Left renal cortex interstitium (tissue), 4 donors: Measurements from ENCODE around the gene ERN2. TPM values are rescaled to one million over a fixed set of nuclear protein-coding genes. Genes with fewer than 3 reads are reported as not detected.
"Not testable (repeated sequence)": the region's sequence is repeated elsewhere in the genome, so short reads cannot be mapped to it uniquely, and the experiment has no call there.

ENCODE experiments used
- DNase-seq, 4 donors: peaks; one replicate each; pipeline ENCODE4 v3.0.0-alpha.2; 2013; ENCODE audit warnings: low read depth in 4 of 4, low spot score in 2 of 4, missing footprints in 1 of 4
- polyA plus RNA-seq, 4 donors: library from polyadenylated mRNA; unstranded; fragments of 120-200 nt; gene quantifications; one replicate each; pipeline ENCODE4 v1.2.1, GENCODE V29; 2013; ENCODE audit not compliant: insufficient read length in 4 of 4

The ERN2 gene
- polyA plus RNA-seq, 4 donors = 0.51 to 1.1 (median 0.77) TPM

DNA sequence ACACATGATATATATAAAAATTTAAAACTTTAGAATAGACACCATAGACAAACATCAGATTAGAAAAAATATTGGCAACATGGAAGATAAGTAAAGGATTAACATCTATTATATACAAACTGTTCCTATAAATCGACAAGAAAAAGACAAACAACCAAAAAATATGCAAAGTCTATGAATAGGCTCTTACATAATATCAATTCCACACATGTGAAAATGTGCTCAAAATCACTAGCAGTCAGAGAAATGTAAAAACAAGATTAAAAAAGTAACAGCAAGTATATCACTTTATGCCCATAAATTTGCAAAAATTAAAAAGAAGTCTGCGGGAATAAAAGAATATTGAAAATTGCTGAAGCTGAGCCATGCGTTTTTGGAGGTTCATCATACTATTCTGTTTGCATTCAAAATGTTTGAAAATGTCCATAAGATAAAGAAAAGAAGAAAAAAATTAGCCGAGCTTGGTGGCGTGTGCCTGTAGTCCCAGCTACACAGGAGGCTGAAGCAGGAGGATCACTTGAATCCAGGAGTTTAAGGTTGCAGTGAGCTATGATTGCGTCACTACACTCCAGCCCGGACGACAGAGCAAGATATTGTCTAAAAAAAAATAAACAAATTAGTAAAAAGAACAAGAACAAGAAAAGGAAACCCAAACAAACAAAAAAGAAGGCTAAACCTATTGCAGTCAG, 11.2 kb upstream of the ERN2 start:
- no peak for DNase-seq

GRCh38 chr16:23722613-23723240, 9.7 kb upstream of the ERN2 start:
- not testable (repeated sequence) for DNase-seq

- no peak for DNase-seq
These were observed 3.5 kb upstream of the ERN2 start for GRCh38 chr16:23716484-23716883.

GRCh38 chr16:23711785-23712184, 1.2 kb downstream of the ERN2 start:
- DNase-seq = no peak

DNA sequence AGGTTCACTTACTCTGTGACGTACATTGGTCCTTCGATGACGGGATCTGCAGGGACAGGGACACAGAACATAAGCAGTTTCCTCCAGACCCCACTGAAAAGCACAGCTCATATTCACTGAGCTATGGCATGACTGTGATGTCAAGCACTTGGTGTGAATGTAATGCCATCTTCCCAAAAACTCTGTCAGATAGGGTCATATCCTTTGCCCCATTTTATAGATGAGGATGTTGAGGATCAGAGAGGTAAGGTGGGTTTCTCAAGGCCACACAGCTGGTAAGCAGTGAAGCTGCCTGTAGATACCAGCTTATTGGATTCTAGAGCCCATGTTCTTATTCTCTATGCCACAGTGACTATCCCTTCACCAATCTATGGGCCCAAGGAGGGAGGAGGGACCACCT, 2.5 kb downstream of the ERN2 start:
- no peak for DNase-seq

DNA sequence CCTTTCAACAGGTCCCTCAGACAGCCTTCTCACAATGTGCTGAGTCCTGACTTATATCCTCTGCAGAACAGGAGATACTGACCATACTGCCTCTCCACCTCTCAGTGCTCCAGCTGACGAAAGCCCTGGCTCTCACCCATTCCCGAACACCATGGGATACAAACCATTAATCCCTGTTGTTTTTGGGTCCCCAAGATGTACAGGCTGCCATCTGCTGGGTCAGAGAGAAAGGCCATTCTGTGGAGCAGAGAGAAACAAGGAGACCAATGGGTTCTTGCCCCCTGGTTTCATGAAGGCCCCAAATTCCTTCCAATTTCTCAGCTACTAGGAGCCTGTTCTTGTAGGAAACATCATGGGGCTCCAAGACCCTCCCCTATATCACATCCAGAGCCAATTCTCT, 3.0 kb downstream of the ERN2 start:
- DNase-seq = no peak

GRCh38 chr16:23709536-23709935, 3.5 kb downstream of the ERN2 start:
- DNase-seq = no peak

- DNase-seq = no peak
These were observed 6.6 kb downstream of the ERN2 start for GRCh38 chr16:23706439-23706838.

DNA sequence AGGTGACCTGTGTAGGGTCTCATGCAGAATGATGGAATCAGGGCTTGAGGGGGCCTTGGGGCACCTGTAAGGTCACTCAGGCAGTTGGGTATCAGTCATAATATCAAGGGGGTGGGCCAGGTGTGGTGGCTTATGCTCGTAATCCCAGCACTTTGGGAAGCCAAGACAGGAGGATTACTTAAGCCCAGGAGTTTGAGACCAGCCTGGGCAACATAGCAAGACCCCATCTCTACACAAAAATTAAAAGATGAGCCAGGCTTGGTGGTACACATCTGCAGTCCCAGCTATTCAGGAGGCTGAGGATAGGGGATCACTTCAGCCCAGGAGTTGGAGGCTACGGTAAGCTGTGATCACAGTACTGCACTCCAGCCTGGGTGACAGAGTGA, 7.5 kb downstream of the ERN2 start:
- no peak for DNase-seq

- DNase-seq = no peak
These were observed 8.1 kb downstream of the ERN2 start for GRCh38 chr16:23704772-23705516.

DNA sequence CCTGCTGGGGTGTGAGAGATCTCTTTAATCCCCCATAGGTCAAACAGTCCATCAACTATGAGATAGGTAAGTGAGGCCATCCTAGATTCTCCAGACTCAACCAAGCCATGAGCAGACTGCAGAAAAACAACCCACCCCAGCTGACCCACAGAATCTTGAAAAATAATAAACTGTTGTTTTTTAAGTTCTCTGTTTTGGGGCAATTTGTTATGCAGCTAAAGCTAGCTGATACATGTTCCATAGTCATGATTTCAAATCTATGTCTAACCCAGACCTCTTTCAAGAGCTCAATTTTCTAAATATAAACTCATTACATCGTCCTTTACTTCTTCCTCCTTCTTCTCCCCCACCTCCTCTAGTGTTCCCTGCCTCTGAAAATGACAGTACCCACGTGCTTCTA, 10.1 kb downstream of the ERN2 start:
- DNase-seq = no peak

DNA sequence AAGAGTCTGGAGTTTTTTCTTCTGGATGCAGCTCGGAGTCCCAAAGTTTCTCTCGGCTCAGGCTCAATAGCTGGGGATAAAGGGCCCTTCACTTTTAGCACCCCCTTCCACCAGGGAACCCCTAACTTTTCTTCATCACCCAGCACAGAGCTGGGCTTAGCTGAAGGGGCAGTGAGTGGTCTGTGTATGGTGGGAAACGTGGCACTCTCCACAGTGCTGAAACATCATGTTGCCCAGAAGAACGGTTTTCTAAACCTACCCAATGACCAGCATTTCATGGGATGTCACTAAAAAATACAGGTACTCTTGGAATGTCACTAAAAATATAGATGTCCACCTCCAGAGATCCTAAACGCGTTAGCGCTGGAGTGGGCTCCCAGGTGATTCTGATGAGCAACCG, 12.0 kb downstream of the ERN2 start:
- DNase-seq = no peak

GRCh38 chr16:23700509-23700908, 12.5 kb downstream of the ERN2 start:
- no peak for DNase-seq

GRCh38 chr16:23700093-23700492, 12.9 kb downstream of the ERN2 start:
- DNase-seq = no peak

- DNase-seq = no peak
These were observed 13.9 kb downstream of the ERN2 start for GRCh38 chr16:23699100-23699499.

DNA sequence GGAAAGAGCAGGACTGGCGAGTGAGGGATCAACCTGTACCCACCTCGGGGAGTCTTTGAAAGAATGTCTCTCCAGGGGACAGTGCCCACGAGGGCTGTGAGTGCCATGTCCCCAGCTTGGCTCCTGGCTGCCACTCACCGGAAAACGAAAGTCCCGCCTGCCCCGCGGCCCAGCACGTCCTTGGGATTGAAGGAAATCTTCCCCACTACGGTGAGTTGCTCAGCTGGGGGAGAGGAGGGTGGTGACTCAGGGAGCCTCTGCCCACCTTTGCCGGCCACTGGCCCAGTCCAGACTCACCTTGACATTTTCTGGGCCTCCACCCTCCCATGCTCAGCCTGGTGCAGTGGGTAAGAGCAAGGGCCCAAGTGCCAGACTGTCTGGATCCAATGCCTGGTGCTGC, 17.3 kb downstream of the ERN2 start:
- DNase-seq = no peak

DNA sequence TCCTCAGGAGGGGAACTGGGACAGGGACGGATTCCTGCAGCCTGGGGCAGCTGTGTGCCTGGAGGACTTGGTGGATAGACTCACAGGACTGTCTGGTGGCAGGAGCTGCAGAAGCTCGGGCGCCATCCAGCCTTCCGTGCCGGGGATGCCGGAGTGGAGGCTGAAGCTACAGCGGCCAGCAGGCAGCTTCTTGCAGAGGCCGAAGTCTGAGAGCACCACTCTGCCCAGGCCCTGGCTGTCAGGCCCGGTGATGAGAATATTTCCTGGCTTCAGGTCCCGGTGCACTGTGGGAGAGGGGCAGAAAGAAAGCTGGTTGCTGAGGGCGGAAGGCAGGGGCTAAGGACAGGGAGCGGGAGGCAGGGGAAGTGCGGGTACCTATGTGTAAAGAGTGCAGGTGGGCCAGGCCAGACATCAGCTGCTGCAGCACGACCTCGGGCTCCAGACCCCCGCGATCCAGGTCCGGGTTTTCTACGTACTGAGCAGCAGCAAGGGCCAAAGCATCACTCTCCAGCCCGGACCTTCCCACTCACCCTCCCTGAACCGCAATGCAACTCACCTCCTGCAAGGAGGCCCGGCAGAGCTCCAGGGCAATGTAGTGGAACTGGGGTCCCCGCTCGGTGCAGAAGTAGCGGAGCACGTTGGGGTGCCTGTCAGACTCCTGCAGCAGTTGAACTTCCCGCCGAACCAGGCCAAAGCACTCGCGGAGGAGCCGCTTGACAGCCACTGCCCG, 18.2 kb downstream of the ERN2 start:
- DNase-seq = peak in 1 of 4 donors; percentile 51

GRCh38 chr16:23694265-23694643, 18.8 kb downstream of the ERN2 start:
- no peak for DNase-seq

DNA sequence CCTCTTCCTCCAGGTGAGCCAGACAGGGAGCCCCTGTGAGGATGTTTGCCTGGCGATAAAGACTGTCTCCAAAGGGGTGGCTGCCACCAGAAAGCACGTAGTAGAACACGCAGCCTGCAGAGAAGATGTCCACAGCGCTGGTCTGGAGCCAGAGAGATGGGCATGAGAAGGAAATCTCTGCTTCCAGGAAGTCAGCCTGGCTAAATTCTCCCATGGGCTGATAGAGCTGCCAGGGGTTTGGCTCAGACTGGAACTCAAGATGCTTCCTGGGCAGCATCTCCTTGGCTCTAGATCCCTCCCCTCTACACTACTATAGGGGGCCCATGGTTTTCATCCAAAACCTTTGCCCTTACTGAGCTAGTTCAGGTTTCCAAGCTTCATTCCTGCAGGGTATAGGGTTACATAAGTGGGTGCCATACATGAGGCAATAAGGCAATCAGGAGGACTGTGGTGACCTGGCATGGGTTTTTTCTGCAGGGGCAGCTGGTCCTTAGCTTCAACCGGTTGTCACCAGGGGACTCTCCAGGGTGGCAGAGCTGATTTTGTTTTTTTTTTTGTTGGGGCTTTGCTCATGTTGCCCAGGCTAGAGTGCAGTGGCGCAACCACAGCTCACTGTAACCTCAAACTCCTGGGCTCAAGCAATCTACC, 20.7 kb downstream of the ERN2 start:
- DNase-seq = no peak

- DNase-seq = no peak
These were observed 21.4 kb downstream of the ERN2 start for GRCh38 chr16:23691483-23692189.
